Heart right ventricle (tissue), 16 donors: ENCODE measurements around the gene CMSS1. TPM values are rescaled to one million over a fixed set of nuclear protein-coding genes. Genes with fewer than 3 reads are reported as not detected.
"Not testable (repeated sequence)": the region's sequence is repeated elsewhere in the genome, so short reads cannot be mapped to it uniquely, and the experiment has no call there.

Experiments used
- ATAC-seq, 8 donors: fragments of 200-7000 bp; cut with Tn5 transposase; one replicate each; pipeline ENCODE4 v1.9.1; 2020; ENCODE audit warnings: mild to moderate bottlenecking in 8 of 8, moderate library complexity in 8 of 8, moderate number of reproducible peaks in 1 of 8
- DNase-seq, 2 donors: peaks; one replicate each; pipeline ENCODE4 v3.0.0-alpha.2; 2020
- H3K27ac ChIP-seq, 10 donors: fragments of 200-600 bp; sonication (generic) in 2 of 10; one replicate each; pipeline versions ENCODE4 v1.5.0 to v1.8.0; 2020 to 2022; ENCODE audit warnings: mild to moderate bottlenecking in 3 of 10
- H3K27me3 ChIP-seq, 7 donors: fragments of 200-600 bp; one replicate each; pipeline ENCODE4 v1.8.0; 2021 to 2022; ENCODE audit warnings: mild to moderate bottlenecking in 2 of 7
- H3K36me3 ChIP-seq, 9 donors: fragments of 200-600 bp; sonication (generic) in 1 of 9; one replicate each; pipeline versions ENCODE4 v1.5.0 to v1.8.0; 2020 to 2022; ENCODE audit warnings: mild to moderate bottlenecking in 2 of 9
- H3K4me1 ChIP-seq, 9 donors: fragments of 200-600 bp; sonication (generic) in 1 of 9; one replicate each; pipeline versions ENCODE4 v1.5.0 to v1.8.0; 2020 to 2022; ENCODE audit warnings: mild to moderate bottlenecking in 4 of 9
- H3K4me3 ChIP-seq, 10 donors: fragments of 200-600 bp; sonication (generic) in 2 of 10; one replicate each; pipeline versions ENCODE4 v1.5.0 to v1.8.0; 2020 to 2022; ENCODE audit warnings: mild to moderate bottlenecking in 7 of 10, moderate library complexity in 2 of 10
- H3K9me3 ChIP-seq, 11 donors: fragments of 200-600 bp in 10 of 11; sonication (generic) in 2 of 11; one replicate each; pipeline versions ENCODE4 v1.5.0 to v1.8.0; 2013 to 2022; ENCODE audit warnings: mild to moderate bottlenecking in 2 of 11, control low read depth in 1 of 11, moderate library complexity in 1 of 11
- CTCF ChIP-seq, 9 donors: fragments of 200-600 bp; sonication (generic) in 2 of 9; IDR thresholded peaks; one replicate each; pipeline versions ENCODE4 v1.5.0 to v1.8.0; 2021 to 2022; ENCODE audit warnings: antibody characterized with exemption in 9 of 9, mild to moderate bottlenecking in 5 of 9, moderate library complexity in 1 of 9
- WGBS, 2 donors: extraction: QIAGEN DNeasy Blood & Tissue Kit; methylation state at CpG; one replicate each; pipeline ENCODE4 v1.1.7; 2013; ENCODE audit warnings: inconsistent platforms in 1 of 2; 5-methylcytosine and 5-hydroxymethylcytosine counted together
- intact Hi-C, 10 donors: fragments of 100-400 bp; cut with DNase I; formaldehyde crosslinking; loops; one replicate each; pipeline versions ENCODE4 v1.11.1 to v1.14.2; 2022
- polyA plus RNA-seq, 2 donors: library from polyadenylated mRNA; stranded (reverse); fragments of 200-250 nt; gene quantifications; one replicate each; pipeline ENCODE4 v1.2.3, GENCODE V29; 2013
- total RNA-seq, 10 donors: library from RNA; stranded (reverse); fragmentation: NEBNext Ultra II Directional in 3 of 10; extraction: Animal tissue kit (Norgen Biotek cat#: 25700) in 3 of 10; gene quantifications; one replicate each; pipeline versions ENCODE4 v1.2.1 to v1.2.4, GENCODE V29; 2021 to 2023
- donor health status: Arrhythmogenic right ventricular cardiomyopathy.
- donor health status: ischemic (EF 13 %, LVEDD 7.1; RV severe dilation, severe dysfunction).
- donor health status: healthy with polysubstance abuse.
- donor health status: DM: no; HTN: yes; CAD: no.
- donor health status: DM: no; HTN: no; CAD: no.
- donor health status: ischemic (EF 25% LVEDD 6.9; RV normal size, moderate dysfunction).
- donor health status: ischemic (EF 25% LVEDD 5.7; RV mildly dilated, moderate dysfunction).
- donor health status: healthy.
- donor health status: DM: yes; HTN: yes; CAD: no.
- donor health status: Ischemic cardiomyopathy.
- donor health status: ischemic (EF 35%, LVEDD 5.7; RV mildly dilated, moderate dysfunction).
- donor health status: nonischemic (EF 11% LVEDD 7.7; RV severe dilation, severe dysfunction).
- donor health status: DM: yes; HTN: yes; CAD: no.
- donor health status: PGD.
- donor health status: ischemic (EF 29% LVEDD 5.4; RV normal size, mild dysfunction).
- donor health status: nonischemic (EF 23%, LVEDD 6.1; RV moderate dilation, normal function).

CMSS1 gene
- total and polyA plus RNA-seq, 12 donors = 24.6 to 45.4 (median 34.6) TPM

GRCh38 chr3:100226712-100227429 is 409.2 kb downstream of the CMSS1 start:
- no peak overlapping the region for H3K4me3 ChIP-seq
- TF ChIP-seq CTCF (IDR thresholded peaks at IDR 0.05) = no peak
- 29 to 31% methylated on average over 6 of the region's 6 CpGs for WGBS, 2 donors
- peak overlapping the region in 8 of 10 donors; percentile 1 to 65 (median 48) for H3K27ac ChIP-seq
- peak in 7 of 8 donors; percentile 55 to 87 (median 71) for ATAC-seq
- no peaks in the 10 kb centered on the region for H3K27me3 ChIP-seq
- H3K36me3 ChIP-seq = no peaks in the 10 kb centered on the region
- peaks cover 0 to 16% (median 7%) of the 10 kb centered on the region in 9 donors for H3K4me1 ChIP-seq
- DNase-seq = peak in 1 of 2 donors; percentile 19
- H3K9me3 ChIP-seq = peaks cover 0 to 11% (median 0%) of the 10 kb centered on the region in 11 donors
- intact Hi-C loops = no loop called here

GRCh38 chr3:100227511-100227921 is 409.9 kb downstream of the CMSS1 start:
- WGBS, 2 donors = 77 to 78% methylated on average over 2 of the region's 2 CpGs
- no peaks in the 10 kb centered on the region for H3K36me3 ChIP-seq
- H3K27me3 ChIP-seq = no peaks in the 10 kb centered on the region
- no peak for ATAC-seq
- peaks cover 0 to 11% (median 0%) of the 10 kb centered on the region in 11 donors for H3K9me3 ChIP-seq
- no peak for TF ChIP-seq CTCF (IDR thresholded peaks at IDR 0.05)
- peak overlapping the region in 7 of 10 donors; percentile 20 to 65 (median 46) for H3K27ac ChIP-seq
- intact Hi-C loops = no loop called here
- no peak overlapping the region for H3K4me3 ChIP-seq
- H3K4me1 ChIP-seq = peaks cover 0 to 16% (median 7%) of the 10 kb centered on the region in 9 donors
- DNase-seq = no peak

- Histone ChIP-seq H3K27me3 (no peaks in the 10 kb centered on the region), H3K27ac (peak overlapping the region in 1 of 10 donors; percentile 42), H3K9me3 (peaks cover 0 to 11% (median 0%) of the 10 kb centered on the region in 11 donors), H3K4me1 (peaks cover 0 to 16% (median 7%) of the 10 kb centered on the region in 9 donors), H3K4me3 (no peak overlapping the region), H3K36me3 (no peaks in the 10 kb centered on the region)
- ATAC-seq = no peak
- 92 to 96% methylated on average over 1 of the region's 1 CpG for WGBS, 2 donors
- no peak for TF ChIP-seq CTCF (IDR thresholded peaks at IDR 0.05)
- DNase-seq = no peak
- intact Hi-C loops = no loop called here
These were observed 410.6 kb downstream of the CMSS1 start for GRCh38 chr3:100228247-100228646.

- H3K36me3 ChIP-seq, ATAC-seq, H3K27ac ChIP-seq, intact Hi-C loops, H3K4me3 ChIP-seq, DNase-seq, H3K27me3 ChIP-seq: not testable (repeated sequence)
- peaks cover 0 to 16% (median 7%) of the 10 kb centered on the region in 9 donors for H3K4me1 ChIP-seq
- 85 to 88% methylated on average over 3 of the region's 3 CpGs for WGBS, 2 donors
- peaks cover 0 to 11% (median 0%) of the 10 kb centered on the region in 11 donors for H3K9me3 ChIP-seq
These were observed 411.5 kb downstream of the CMSS1 start for GRCh38 chr3:100229188-100229587.

GRCh38 chr3:100230710-100231109 is 413.0 kb downstream of the CMSS1 start:
- H3K4me3 ChIP-seq = no peak overlapping the region
- 90 to 97% methylated on average over 3 of the region's 3 CpGs for WGBS, 2 donors
- H3K9me3 ChIP-seq = peaks cover 0 to 11% (median 0%) of the 10 kb centered on the region in 11 donors
- H3K4me1 ChIP-seq = peaks cover 0 to 16% (median 7%) of the 10 kb centered on the region in 9 donors
- no peak for TF ChIP-seq CTCF (IDR thresholded peaks at IDR 0.05)
- intact Hi-C loops = no loop called here
- no peaks in the 10 kb centered on the region for H3K36me3 ChIP-seq
- DNase-seq (no peak), ATAC-seq (no peak)
- no peaks in the 10 kb centered on the region for H3K27me3 ChIP-seq
- H3K27ac ChIP-seq = no peak overlapping the region
